ENCODE data around the gene SRRD. TPM values are rescaled to one million over a fixed set of nuclear protein-coding genes. Genes with fewer than 3 reads are reported as not detected.

The SRRD gene
- total RNA-seq, 1 donor from 2014 or later, result 34.4 TPM

- H3K4me1 Mint-ChIP-seq (ENCODE audit: low read depth, unreplicated experiment), result peaks cover 22% of the 10 kb centered on the region
- H3K9me3 Mint-ChIP-seq (ENCODE audit: unreplicated experiment), result no peaks in the 10 kb centered on the region
- no peak overlapping the region for H3K4me3 ChIP-seq (ENCODE audit: insufficient read depth, low read depth, low read length)
- H3K36me3 Mint-ChIP-seq (ENCODE audit: low read depth, unreplicated experiment), result peaks cover 32% of the 10 kb centered on the region
- no peak overlapping the region for H3K27ac ChIP-seq (ENCODE audit: low read depth, low read length)
- no peak overlapping the region for H3K4me3 Mint-ChIP-seq (ENCODE audit: unreplicated experiment)
- H3K36me3 ChIP-seq (ENCODE audit: insufficient read depth, low read length), result peaks cover 15% of the 10 kb centered on the region
- peaks cover 8% of the 10 kb centered on the region for H3K4me1 ChIP-seq (ENCODE audit: insufficient read depth, low read length)
- no peaks in the 10 kb centered on the region for H3K27me3 ChIP-seq (ENCODE audit: insufficient read depth, low read length)
- H2AFZ ChIP-seq (ENCODE audit: low read depth, low read length), result no peak overlapping the region
- DNase-seq (ENCODE audit: low read depth) (no peak), FAIRE-seq (no peak)
- no peak overlapping the region for H3K27ac Mint-ChIP-seq (ENCODE audit: unreplicated experiment)
- no peak overlapping the region for H3K4me2 ChIP-seq (ENCODE audit: low read length)
- H3K9me3 ChIP-seq (ENCODE audit: insufficient read depth, low read depth, low read length), result no peaks in the 10 kb centered on the region
- peaks cover 29% of the 10 kb centered on the region for H4K20me1 ChIP-seq (ENCODE audit: insufficient read depth, low read length)
- TF ChIP-seq, protein P1, sequence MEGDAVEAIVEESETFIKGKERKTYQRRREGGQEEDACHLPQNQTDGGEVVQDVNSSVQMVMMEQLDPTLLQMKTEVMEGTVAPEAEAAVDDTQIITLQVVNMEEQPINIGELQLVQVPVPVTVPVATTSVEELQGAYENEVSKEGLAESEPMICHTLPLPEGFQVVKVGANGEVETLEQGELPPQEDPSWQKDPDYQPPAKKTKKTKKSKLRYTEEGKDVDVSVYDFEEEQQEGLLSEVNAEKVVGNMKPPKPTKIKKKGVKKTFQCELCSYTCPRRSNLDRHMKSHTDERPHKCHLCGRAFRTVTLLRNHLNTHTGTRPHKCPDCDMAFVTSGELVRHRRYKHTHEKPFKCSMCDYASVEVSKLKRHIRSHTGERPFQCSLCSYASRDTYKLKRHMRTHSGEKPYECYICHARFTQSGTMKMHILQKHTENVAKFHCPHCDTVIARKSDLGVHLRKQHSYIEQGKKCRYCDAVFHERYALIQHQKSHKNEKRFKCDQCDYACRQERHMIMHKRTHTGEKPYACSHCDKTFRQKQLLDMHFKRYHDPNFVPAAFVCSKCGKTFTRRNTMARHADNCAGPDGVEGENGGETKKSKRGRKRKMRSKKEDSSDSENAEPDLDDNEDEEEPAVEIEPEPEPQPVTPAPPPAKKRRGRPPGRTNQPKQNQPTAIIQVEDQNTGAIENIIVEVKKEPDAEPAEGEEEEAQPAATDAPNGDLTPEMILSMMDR (IDR thresholded peaks at IDR 0.05; ENCODE audit: insufficient read depth, low read depth, low read length), result no peak
- TF ChIP-seq EZH2 (IDR thresholded peaks at IDR 0.05; ENCODE audit: insufficient read depth, low read length), result no peak
- H3K9ac ChIP-seq (ENCODE audit: low read length), result no peak overlapping the region
- peaks cover 7% of the 10 kb centered on the region for H3K79me2 ChIP-seq (ENCODE audit: insufficient read depth, low read length)
- no peaks in the 10 kb centered on the region for H3K27me3 Mint-ChIP-seq (ENCODE audit: low read depth, unreplicated experiment)
Measured at GRCh38 chr22:26460202-26460601, 23.5 kb upstream of the SRRD start.

DNA sequence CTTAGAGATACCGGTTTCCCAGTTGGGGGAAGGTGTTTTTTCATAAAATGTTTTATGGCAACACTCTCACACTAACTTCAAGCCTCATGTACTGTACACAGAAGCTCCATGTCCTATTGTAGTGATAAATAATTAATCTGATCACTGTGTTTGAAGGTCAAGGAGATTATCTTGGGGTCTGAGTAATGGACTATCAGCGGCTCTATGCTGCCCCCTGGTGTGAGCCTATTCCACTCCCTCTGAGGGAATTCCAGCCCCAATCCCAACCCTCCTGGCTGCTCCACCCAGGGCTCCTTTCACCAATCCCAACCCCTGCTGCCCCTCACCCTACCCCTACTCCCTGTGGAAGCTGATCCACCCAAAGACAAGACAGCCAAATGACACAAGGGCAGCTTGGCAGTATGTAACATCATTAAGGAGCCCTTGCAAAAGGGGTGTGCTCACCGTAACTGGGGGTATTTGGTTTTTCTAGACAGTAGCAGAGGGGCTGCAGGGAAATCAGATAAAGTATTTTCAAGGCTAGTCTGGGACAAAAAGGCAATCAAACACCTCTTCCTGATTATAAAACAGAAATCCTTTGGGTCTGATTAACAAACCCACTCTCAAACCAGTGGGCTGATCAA, 22.4 kb upstream of the SRRD start:
- Mint-ChIP-seq H3K36me3 (ENCODE audit: low read depth, unreplicated experiment) (peaks cover 33% of the 10 kb centered on the region), H3K9me3 (ENCODE audit: unreplicated experiment) (no peaks in the 10 kb centered on the region), H3K27ac (ENCODE audit: unreplicated experiment) (peak overlapping the region; percentile 47), H3K27me3 (ENCODE audit: low read depth, unreplicated experiment) (no peaks in the 10 kb centered on the region), H3K4me1 (ENCODE audit: low read depth, unreplicated experiment) (peaks cover 22% of the 10 kb centered on the region), H3K4me3 (ENCODE audit: unreplicated experiment) (no peak overlapping the region)
- Histone ChIP-seq H3K4me3 (ENCODE audit: insufficient read depth, low read depth, low read length) (no peak overlapping the region), H3K4me1 (ENCODE audit: insufficient read depth, low read length) (peaks cover 8% of the 10 kb centered on the region), H3K27ac (ENCODE audit: low read depth, low read length) (no peak overlapping the region), H3K9ac (ENCODE audit: low read length) (no peak overlapping the region), H3K79me2 (ENCODE audit: insufficient read depth, low read length) (peaks cover 7% of the 10 kb centered on the region), H4K20me1 (ENCODE audit: insufficient read depth, low read length) (peaks cover 29% of the 10 kb centered on the region), H3K4me2 (ENCODE audit: low read length) (no peak overlapping the region), H3K36me3 (ENCODE audit: insufficient read depth, low read length) (peaks cover 25% of the 10 kb centered on the region), H2AFZ (ENCODE audit: low read depth, low read length) (no peak overlapping the region), H3K9me3 (ENCODE audit: insufficient read depth, low read depth, low read length) (no peaks in the 10 kb centered on the region), H3K27me3 (ENCODE audit: insufficient read depth, low read length) (no peaks in the 10 kb centered on the region)
- no peak for DNase-seq (ENCODE audit: low read depth)
- TF ChIP-seq, protein P1 (IDR thresholded peaks at IDR 0.05; ENCODE audit: insufficient read depth, low read depth, low read length), result peak; percentile 88
- no peak for TF ChIP-seq EZH2 (IDR thresholded peaks at IDR 0.05; ENCODE audit: insufficient read depth, low read length)
- peak; percentile 83 for FAIRE-seq

DNA sequence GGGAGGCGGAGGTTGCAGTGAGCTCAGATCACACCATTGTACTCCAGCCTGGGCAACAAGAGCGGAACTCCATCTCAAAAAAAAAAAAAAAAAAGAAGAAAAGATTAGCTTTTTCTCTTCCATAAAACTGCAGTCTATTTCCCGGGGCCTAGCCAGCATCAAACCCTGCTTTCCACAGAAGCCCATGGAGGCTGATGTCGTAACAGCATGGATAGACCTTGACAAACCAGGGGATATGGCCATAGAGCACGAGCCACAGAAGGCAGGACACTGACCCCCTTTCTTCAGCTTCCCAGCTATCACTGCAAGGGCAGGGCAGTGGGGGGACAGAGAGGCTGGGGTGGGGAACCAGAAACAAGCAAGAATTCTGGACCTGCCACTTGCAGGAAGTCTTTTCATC, 21.6 kb upstream of the SRRD start:
- Histone ChIP-seq H4K20me1 (ENCODE audit: insufficient read depth, low read length) (peaks cover 29% of the 10 kb centered on the region), H3K79me2 (ENCODE audit: insufficient read depth, low read length) (peaks cover 7% of the 10 kb centered on the region), H3K36me3 (ENCODE audit: insufficient read depth, low read length) (peaks cover 29% of the 10 kb centered on the region), H3K4me3 (ENCODE audit: insufficient read depth, low read depth, low read length) (no peak overlapping the region), H3K9ac (ENCODE audit: low read length) (no peak overlapping the region), H3K27ac (ENCODE audit: low read depth, low read length) (no peak overlapping the region), H3K9me3 (ENCODE audit: insufficient read depth, low read depth, low read length) (no peaks in the 10 kb centered on the region), H3K4me1 (ENCODE audit: insufficient read depth, low read length) (peaks cover 8% of the 10 kb centered on the region), H3K27me3 (ENCODE audit: insufficient read depth, low read length) (no peaks in the 10 kb centered on the region), H3K4me2 (ENCODE audit: low read length) (no peak overlapping the region), H2AFZ (ENCODE audit: low read depth, low read length) (no peak overlapping the region)
- H3K4me1 Mint-ChIP-seq (ENCODE audit: low read depth, unreplicated experiment), result peaks cover 22% of the 10 kb centered on the region
- no peaks in the 10 kb centered on the region for H3K9me3 Mint-ChIP-seq (ENCODE audit: unreplicated experiment)
- H3K36me3 Mint-ChIP-seq (ENCODE audit: low read depth, unreplicated experiment), result peaks cover 33% of the 10 kb centered on the region
- TF ChIP-seq, protein P1 (IDR thresholded peaks at IDR 0.05; ENCODE audit: insufficient read depth, low read depth, low read length), result no peak
- no peak for TF ChIP-seq EZH2 (IDR thresholded peaks at IDR 0.05; ENCODE audit: insufficient read depth, low read length)
- FAIRE-seq, result no peak
- H3K27me3 Mint-ChIP-seq (ENCODE audit: low read depth, unreplicated experiment), result no peaks in the 10 kb centered on the region
- H3K4me3 Mint-ChIP-seq (ENCODE audit: unreplicated experiment), result no peak overlapping the region
- no peak for DNase-seq (ENCODE audit: low read depth)
- no peak overlapping the region for H3K27ac Mint-ChIP-seq (ENCODE audit: unreplicated experiment)

Measured in astrocyte (in vitro differentiated cells and primary cell).